Effector memory CD4-positive, alpha-beta T cell (primary cell): ENCODE measurements around the gene TAF4.

Experiments used
- DNase-seq, 3 donors: peaks; one replicate each; pipeline ENCODE4 v3.0.0-alpha.2; 2020
- H3K27ac ChIP-seq: 2 replicates; pipeline ENCODE4 v1.7.0; 2013; ENCODE audit warnings: mild to moderate bottlenecking, low read length, moderate library complexity; ENCODE audit not compliant: insufficient read depth, poor library complexity, severe bottlenecking
- H3K27me3 ChIP-seq: replicated peaks from 2 replicates; pipeline ENCODE4 v1.7.0; 2013; ENCODE audit warnings: mild to moderate bottlenecking, low read length; ENCODE audit not compliant: insufficient read depth, control insufficient read depth, poor library complexity, severe bottlenecking
- H3K36me3 ChIP-seq: 2 replicates; pipeline ENCODE4 v1.7.0; 2013; ENCODE audit warnings: mild to moderate bottlenecking, low read length, moderate library complexity; ENCODE audit not compliant: control insufficient read depth, insufficient read depth
- H3K4me1 ChIP-seq: 2 replicates; pipeline ENCODE4 v1.7.0; 2013; ENCODE audit warnings: low read length, mild to moderate bottlenecking; ENCODE audit not compliant: control insufficient read depth, insufficient read depth, poor library complexity, severe bottlenecking
- H3K4me3 ChIP-seq: 2 replicates; pipeline ENCODE4 v1.7.0; 2013; ENCODE audit warnings: low read length, low read depth, mild to moderate bottlenecking; ENCODE audit not compliant: insufficient read depth, poor library complexity, severe bottlenecking
- H3K9me3 ChIP-seq: 2 replicates; pipeline ENCODE4 v1.7.0; 2013; ENCODE audit warnings: mild to moderate bottlenecking, low read length, moderate library complexity; ENCODE audit not compliant: control insufficient read depth

TAF4 gene

DNA sequence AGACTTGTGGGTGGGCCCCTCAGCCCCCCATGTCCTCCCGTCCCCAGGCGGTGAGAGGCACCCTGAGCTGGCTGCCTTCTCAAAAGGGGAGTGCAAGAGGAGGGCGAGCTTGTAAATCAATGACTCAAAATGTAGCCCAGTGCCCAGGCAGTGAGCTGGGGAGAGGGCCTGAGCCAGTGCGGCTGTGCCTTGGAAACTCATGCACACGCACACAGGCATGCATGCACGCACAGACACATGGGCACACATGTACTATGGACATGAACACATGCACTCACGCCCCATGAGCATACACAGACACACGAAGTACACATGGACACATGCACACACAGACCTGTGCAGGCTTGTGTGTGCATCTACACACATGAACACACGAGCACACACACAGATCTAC is 133.5 kb downstream of the TAF4 start:
- H3K27me3 ChIP-seq, result no peaks in the 10 kb centered on the region
- H3K36me3 ChIP-seq, result no peaks in the 10 kb centered on the region
- H3K4me1 ChIP-seq, result no peaks in the 10 kb centered on the region
- no peak overlapping the region for H3K27ac ChIP-seq
- DNase-seq, result no peak
- H3K4me3 ChIP-seq, result no peak overlapping the region
- H3K9me3 ChIP-seq, result no peaks in the 10 kb centered on the region

DNA sequence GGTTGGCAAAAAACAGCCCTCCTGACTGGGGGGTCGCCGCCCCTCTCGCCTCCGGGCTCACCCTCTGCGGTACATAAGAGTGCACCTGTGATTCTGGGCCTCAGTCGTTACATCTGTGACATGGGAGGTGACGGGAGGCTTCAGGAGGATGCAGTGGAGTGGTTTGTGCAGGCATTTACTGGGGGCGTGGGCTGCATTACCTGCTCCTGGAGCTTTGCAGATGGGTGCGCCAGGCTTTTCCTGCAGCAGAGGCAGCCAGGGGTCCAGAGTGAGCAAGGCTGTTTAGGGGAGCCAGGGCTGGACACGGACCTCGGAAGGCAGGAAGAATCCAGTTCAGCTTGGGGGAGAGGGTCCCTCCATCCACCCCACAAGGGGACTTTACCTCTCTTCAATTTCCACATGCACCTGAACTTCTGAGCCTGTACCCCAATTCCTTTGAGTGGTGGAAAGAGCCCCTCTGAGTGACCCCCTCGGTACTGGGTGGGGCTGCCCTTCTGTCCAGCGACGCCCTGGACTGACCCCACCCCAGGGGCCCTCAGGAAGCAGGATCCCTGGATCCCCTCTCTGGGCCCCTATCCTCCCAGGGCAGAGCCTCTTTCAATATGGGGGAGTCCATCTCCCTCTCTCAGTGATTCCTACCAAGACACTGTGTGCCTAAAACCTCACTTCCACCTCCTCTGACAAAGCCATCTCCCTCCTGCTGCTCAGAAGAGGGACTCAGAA is 134.0 kb downstream of the TAF4 start:
- Histone ChIP-seq H3K36me3 (no peaks in the 10 kb centered on the region), H3K4me1 (no peaks in the 10 kb centered on the region), H3K4me3 (no peak overlapping the region), H3K9me3 (no peaks in the 10 kb centered on the region), H3K27ac (no peak overlapping the region), H3K27me3 (no peaks in the 10 kb centered on the region)
- DNase-seq, result no peak

DNA sequence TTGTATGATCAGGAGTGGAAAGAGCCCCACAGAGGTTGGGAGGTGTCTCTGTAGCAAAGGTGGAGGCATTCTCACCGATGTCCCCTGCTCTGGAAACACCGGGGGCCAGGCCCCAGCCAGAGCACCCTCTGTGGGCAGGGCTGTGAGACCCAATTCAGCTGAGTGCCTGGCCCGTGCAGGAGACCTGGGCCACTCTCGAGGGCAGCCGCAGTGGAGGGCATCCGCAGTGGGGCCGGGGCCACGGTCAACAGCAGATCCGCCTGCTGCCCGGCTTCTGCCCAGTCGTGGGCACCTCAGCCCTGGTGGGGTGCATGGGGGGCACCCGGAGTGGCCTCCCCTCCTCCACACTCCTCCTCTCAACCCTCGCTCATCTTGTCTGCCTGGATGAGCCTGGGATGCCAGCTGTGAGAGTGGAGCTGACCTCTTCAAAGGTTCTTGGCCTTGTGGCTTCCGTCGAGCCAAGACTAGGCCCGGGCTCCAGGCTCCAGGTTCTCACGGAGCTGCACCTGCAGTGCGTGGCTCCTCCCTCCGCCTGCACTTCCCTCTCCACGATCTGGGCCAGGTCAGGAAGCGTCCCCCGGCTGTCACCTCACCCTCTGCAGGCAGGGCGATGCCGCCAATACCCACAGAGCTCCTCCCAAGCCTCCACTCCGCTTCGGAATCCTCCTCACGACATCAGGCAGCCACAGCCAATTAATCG is 134.8 kb downstream of the TAF4 start:
- Histone ChIP-seq H3K27me3 (no peaks in the 10 kb centered on the region), H3K4me3 (no peak overlapping the region), H3K27ac (no peak overlapping the region), H3K36me3 (no peaks in the 10 kb centered on the region), H3K4me1 (no peaks in the 10 kb centered on the region), H3K9me3 (no peaks in the 10 kb centered on the region)
- no peak for DNase-seq

DNA sequence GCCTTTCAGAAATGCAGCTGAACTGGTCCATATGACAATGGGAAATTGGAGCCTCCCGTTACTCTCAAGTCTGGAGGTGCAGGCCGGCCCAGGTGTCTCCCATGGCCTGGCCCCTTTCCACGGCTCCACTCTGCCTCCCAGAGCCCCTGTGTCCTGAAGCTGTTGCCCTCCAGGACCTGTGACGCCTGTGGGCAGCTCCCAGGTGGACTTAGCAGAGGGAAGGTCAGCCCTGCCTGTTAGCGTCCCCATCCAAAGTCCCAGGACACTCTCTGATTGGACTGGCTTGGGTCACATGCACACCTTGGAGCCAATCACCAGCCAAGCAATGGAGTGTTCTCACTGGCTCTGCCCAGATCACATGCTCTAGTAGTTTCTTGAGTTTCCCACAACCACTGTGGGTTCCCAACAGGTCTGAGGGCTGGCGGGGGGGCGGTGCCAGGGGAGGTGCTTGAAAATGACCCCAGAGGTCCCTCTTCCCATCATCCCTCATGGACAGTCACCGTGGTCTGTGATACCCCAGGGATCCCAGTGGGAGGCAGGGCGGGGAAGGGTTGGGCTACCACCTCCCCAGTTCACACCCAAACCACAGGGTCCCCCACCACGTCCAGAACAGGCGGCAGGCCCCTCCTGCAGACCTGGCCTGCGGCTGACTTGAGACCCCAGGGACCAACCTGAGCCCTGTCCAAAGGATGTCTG is 135.6 kb downstream of the TAF4 start:
- Histone ChIP-seq H3K36me3 (no peaks in the 10 kb centered on the region), H3K4me3 (no peak overlapping the region), H3K27ac (no peak overlapping the region), H3K9me3 (no peaks in the 10 kb centered on the region), H3K4me1 (no peaks in the 10 kb centered on the region), H3K27me3 (no peaks in the 10 kb centered on the region)
- DNase-seq, result no peak

DNA sequence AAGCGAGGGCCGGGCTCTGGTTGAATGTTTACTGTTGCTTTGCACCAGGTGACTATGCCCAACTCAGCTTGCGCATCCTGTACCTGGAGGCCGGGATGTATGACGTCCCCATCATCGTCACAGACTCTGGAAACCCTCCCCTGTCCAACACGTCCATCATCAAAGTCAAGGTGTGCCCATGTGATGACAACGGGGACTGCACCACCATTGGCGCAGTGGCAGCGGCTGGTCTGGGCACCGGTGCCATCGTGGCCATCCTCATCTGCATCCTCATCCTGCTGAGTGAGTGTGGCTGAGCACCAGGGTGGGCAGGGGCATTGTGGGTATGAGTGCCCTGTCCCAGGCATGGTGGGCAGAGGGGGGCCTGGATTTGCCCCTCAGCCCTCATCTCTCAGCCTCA is 136.1 kb downstream of the TAF4 start:
- no peaks in the 10 kb centered on the region for H3K27me3 ChIP-seq
- H3K36me3 ChIP-seq, result no peaks in the 10 kb centered on the region
- no peak overlapping the region for H3K27ac ChIP-seq
- no peaks in the 10 kb centered on the region for H3K9me3 ChIP-seq
- no peak overlapping the region for H3K4me3 ChIP-seq
- no peak for DNase-seq
- no peaks in the 10 kb centered on the region for H3K4me1 ChIP-seq

DNA sequence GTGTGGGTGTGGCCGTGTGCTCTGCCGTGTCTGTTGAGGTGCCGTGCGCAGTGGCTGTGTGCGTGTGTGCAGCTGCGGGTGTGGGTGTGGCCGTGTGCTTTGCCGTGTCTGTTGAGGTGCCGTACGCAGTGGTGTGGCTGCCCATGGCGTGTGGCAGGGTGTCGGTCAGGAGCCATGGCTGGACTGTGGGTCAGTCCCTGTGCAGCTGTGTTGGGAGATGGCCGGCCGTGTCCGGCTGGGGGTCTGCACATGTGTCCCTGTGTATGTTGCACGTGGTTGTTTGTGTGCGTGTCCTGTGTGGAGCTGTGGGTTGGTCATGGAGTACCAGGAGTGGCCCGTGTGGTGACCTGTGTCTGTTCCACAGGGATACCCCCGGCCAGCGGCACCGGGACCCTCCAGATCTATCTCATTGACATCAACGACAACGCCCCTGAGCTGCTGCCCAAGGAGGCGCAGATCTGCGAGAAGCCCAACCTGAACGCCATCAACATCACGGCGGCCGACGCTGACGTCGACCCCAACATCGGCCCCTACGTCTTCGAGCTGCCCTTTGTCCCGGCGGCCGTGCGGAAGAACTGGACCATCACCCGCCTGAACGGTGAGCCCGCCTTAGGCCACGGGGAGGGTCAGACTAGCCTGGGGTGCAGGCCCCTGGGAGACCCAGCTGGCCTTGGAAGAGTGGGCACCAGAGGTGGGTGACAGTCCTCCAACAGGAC is 137.7 kb downstream of the TAF4 start:
- no peaks in the 10 kb centered on the region for H3K9me3 ChIP-seq

DNA sequence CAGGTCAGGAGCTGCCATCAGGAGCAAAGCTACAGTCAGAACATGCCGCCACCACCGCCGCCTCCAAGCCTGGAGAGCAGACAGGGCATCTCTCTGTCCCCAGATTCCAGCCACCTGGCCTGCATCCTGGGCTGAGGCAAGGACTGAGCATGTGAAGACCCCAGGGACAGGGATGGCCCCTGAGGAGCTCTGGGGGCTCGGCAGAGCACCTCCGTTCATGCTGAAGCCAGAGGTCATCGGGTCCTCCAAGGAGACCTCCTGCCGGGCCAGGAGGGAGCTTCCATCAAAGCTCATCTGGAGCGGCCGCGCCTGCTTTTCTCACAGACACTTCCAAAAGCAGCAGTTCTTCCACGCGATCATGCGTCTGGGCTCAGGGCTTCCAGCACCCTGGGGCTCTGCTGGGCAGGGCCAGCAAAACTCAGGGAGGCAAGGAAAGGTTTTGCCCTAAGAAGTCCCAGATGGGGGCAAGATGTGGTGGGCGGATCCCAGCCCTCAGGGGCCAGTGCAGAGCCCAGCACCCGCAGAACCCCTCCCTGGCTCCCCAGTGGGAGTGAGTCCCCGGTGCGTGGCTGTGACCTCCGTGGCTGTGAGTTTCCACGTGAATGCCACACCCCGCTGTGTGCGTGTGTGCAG is 138.4 kb downstream of the TAF4 start:
- no peaks in the 10 kb centered on the region for H3K36me3 ChIP-seq
- no peak overlapping the region for H3K4me3 ChIP-seq
- H3K27me3 ChIP-seq, result no peaks in the 10 kb centered on the region
- no peak for DNase-seq
- H3K27ac ChIP-seq, result no peak overlapping the region
- H3K9me3 ChIP-seq, result no peaks in the 10 kb centered on the region
- no peaks in the 10 kb centered on the region for H3K4me1 ChIP-seq

More for the DNA sequence above, 137.7 kb downstream of the TAF4 start:
- H3K27me3 ChIP-seq, result no peaks in the 10 kb centered on the region
- H3K27ac ChIP-seq, result no peak overlapping the region
- DNase-seq, result no peak
- no peak overlapping the region for H3K4me3 ChIP-seq
- no peaks in the 10 kb centered on the region for H3K36me3 ChIP-seq
- no peaks in the 10 kb centered on the region for H3K4me1 ChIP-seq

DNA sequence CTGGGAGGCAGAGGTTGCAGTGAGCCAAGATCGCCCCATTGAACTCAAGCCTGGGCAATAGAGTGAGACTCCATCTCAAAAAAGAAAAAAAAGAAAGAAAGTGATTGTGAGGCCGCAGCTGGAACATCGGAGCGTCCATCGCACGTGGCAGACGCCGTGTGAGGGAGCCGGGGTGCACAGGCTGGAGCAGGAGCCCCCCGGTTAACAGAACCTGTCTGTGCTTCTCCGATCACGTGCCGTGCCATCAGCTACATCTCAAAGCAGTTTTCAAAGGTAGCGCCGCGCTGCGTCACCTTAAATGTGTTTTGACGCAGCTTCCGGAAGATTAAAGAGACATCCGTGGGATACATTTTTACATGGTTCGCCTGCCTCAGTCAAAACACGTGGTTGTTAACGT is 138.9 kb downstream of the TAF4 start:
- DNase-seq, result no peak
- no peak overlapping the region for H3K27ac ChIP-seq
- H3K4me1 ChIP-seq, result no peaks in the 10 kb centered on the region
- no peaks in the 10 kb centered on the region for H3K9me3 ChIP-seq
- H3K4me3 ChIP-seq, result no peak overlapping the region
- H3K27me3 ChIP-seq, result no peaks in the 10 kb centered on the region
- no peaks in the 10 kb centered on the region for H3K36me3 ChIP-seq

DNA sequence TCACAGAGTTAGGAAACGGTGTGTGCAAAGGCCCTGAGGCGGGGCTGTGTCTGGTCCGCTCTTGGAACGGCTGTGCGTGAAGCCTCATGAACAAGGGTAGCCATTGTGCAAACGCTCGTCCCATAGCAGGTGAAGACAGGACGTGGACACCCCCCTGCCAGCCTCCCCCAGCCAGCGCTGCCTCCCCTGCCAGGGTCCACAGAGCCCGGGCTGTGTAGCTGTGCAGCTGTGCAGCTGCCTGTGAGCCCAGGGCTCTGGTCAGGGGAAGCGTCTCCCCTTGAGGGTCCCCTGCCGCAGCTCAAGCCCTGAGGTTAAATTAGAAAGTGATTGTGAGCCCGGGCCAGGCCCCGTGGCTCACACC is 139.4 kb downstream of the TAF4 start:
- Histone ChIP-seq H3K27ac (no peak overlapping the region), H3K4me1 (no peaks in the 10 kb centered on the region), H3K36me3 (no peaks in the 10 kb centered on the region), H3K4me3 (no peak overlapping the region), H3K27me3 (no peaks in the 10 kb centered on the region), H3K9me3 (no peaks in the 10 kb centered on the region)
- no peak for DNase-seq
